DND-41 (cell line): Measurements from ENCODE around the gene VAV2.

Source experiments
- ATAC-seq: fragments of 200-7000 bp; cut with Tn5 transposase; 3 replicates; pipeline ENCODE4 v1.9.1; 2021; ENCODE audit warnings: low read depth; ENCODE audit not compliant: insufficient read depth
- DNase-seq: peaks from one replicate; pipeline ENCODE4 v3.0.0-alpha.2; 2020
- H2AFZ ChIP-seq: 2 replicates; pipeline ENCODE4 v1.6.0; 2012; ENCODE audit warnings: low read depth, low read length
- H3K27ac ChIP-seq: 2 replicates; pipeline ENCODE4 v1.5.1; 2012; ENCODE audit warnings: low read length, inconsistent platforms
- H3K27me3 ChIP-seq: fragments of 200-600 bp; sonication (generic); 2 replicates; pipeline ENCODE4 v1.6.0; 2012; ENCODE audit warnings: low read length, mild to moderate bottlenecking, inconsistent platforms; ENCODE audit not compliant: insufficient read depth, poor library complexity
- H3K36me3 ChIP-seq: 2 replicates; pipeline ENCODE4 v1.5.1; 2012; ENCODE audit warnings: low read length, inconsistent platforms; ENCODE audit not compliant: insufficient read depth
- H3K4me1 ChIP-seq: 2 replicates; pipeline ENCODE4 v1.5.1; 2012; ENCODE audit warnings: mild to moderate bottlenecking, low read length; ENCODE audit not compliant: insufficient read depth
- H3K4me2 ChIP-seq: 2 replicates; pipeline ENCODE4 v1.6.0; 2012; ENCODE audit warnings: mild to moderate bottlenecking, moderate library complexity, low read length, inconsistent platforms; ENCODE audit not compliant: insufficient read depth
- H3K4me3 ChIP-seq, 2 experiments: fragments of 200-600 bp in 1 of 2; shearing (Covaris generic) in 1 of 2; 2 replicates each; pipeline ENCODE4 v1.5.1; 2012 to 2016; ENCODE audit warnings: inconsistent platforms in 2 of 2, low read length in 2 of 2, mild to moderate bottlenecking in 2 of 2, low read depth in 1 of 2, moderate library complexity in 1 of 2
- H3K79me2 ChIP-seq: 2 replicates; pipeline ENCODE4 v1.6.0; 2012; ENCODE audit warnings: low read length, inconsistent platforms; ENCODE audit not compliant: insufficient read depth
- H3K9ac ChIP-seq: 2 replicates; pipeline ENCODE4 v1.6.0; 2012; ENCODE audit warnings: low read depth, mild to moderate bottlenecking, inconsistent platforms, low read length, moderate library complexity
- H3K9me3 ChIP-seq: 2 replicates; pipeline ENCODE4 v1.5.1; 2012; ENCODE audit warnings: low read length, moderate library complexity, mild to moderate bottlenecking, inconsistent platforms; ENCODE audit not compliant: insufficient read depth, severe bottlenecking
- H4K20me1 ChIP-seq: 2 replicates; pipeline ENCODE4 v1.6.0; 2012; ENCODE audit warnings: low read length; ENCODE audit not compliant: insufficient read depth
- EZH2 ChIP-seq: IDR thresholded peaks from 3 replicates; pipeline ENCODE4 v1.6.1; 2012; ENCODE audit warnings: borderline replicate concordance, low read depth, mild to moderate bottlenecking, moderate library complexity, low read length, inconsistent platforms; ENCODE audit not compliant: severe bottlenecking
- TF ChIP-seq, protein P1 (sequence below): IDR thresholded peaks from 2 replicates; pipeline ENCODE4 v1.5.1; 2012; ENCODE audit warnings: borderline replicate concordance, low read length, moderate library complexity, mild to moderate bottlenecking; ENCODE audit not compliant: poor library complexity, severe bottlenecking; ENCODE audit errors: extremely low read depth

The VAV2 gene

DNA sequence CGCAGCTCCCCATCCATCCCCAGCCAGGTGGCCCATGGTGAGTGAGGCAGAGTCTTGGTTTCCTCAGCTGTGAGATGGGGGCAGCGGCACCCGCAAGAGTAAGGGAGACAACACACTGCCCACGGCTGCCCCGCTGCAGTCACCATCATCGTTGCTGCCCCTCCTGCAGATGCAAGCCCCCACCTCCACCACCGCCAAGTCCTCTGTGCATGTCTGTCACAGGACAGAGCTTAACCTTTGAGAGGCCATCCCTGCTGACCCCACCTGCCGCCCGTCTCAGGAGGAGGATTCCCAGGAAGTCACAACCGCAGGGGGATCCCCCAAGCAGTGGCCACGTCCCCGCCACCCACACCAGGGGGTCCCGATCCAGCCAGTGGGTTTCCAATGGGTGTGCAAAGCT lies 113.7 kb downstream of the VAV2 start:
- Histone ChIP-seq H3K4me3 (no peak overlapping the region), H3K27me3 (no peaks in the 10 kb centered on the region), H3K36me3 (no peaks in the 10 kb centered on the region), H4K20me1 (no peaks in the 10 kb centered on the region), H3K9ac (no peak overlapping the region), H3K4me2 (no peak overlapping the region), H2AFZ (no peak overlapping the region), H3K9me3 (no peaks in the 10 kb centered on the region), H3K79me2 (no peaks in the 10 kb centered on the region), H3K4me1 (no peaks in the 10 kb centered on the region), H3K27ac (no peak overlapping the region)
- ATAC-seq (no peak), DNase-seq (no peak)
- TF ChIP-seq EZH2, result no peak
- TF ChIP-seq, protein P1, sequence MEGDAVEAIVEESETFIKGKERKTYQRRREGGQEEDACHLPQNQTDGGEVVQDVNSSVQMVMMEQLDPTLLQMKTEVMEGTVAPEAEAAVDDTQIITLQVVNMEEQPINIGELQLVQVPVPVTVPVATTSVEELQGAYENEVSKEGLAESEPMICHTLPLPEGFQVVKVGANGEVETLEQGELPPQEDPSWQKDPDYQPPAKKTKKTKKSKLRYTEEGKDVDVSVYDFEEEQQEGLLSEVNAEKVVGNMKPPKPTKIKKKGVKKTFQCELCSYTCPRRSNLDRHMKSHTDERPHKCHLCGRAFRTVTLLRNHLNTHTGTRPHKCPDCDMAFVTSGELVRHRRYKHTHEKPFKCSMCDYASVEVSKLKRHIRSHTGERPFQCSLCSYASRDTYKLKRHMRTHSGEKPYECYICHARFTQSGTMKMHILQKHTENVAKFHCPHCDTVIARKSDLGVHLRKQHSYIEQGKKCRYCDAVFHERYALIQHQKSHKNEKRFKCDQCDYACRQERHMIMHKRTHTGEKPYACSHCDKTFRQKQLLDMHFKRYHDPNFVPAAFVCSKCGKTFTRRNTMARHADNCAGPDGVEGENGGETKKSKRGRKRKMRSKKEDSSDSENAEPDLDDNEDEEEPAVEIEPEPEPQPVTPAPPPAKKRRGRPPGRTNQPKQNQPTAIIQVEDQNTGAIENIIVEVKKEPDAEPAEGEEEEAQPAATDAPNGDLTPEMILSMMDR, result no peak

DNA sequence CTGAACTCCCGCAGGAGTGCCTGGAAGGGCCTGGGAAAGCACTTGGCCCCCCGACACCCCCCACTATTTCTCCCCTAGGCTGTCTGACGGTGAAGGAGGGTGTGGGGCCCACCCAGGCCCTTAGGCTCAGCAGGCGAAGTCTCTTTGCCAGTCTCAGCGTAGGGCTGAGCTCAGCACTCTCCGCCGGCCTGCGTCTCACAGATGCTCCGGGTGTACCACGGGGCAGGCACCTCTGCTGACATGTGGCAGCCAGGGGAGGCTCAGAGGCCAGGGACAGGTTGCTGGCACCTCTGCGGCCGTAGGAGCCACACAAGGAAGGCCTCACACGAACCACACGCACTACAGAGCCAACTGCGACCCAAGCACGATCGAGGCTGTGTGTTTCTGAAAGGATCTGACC lies 114.2 kb downstream of the VAV2 start:
- Histone ChIP-seq H2AFZ (no peak overlapping the region), H3K9me3 (no peaks in the 10 kb centered on the region), H3K36me3 (no peaks in the 10 kb centered on the region), H4K20me1 (no peaks in the 10 kb centered on the region), H3K27me3 (no peaks in the 10 kb centered on the region), H3K4me1 (no peaks in the 10 kb centered on the region), H3K4me2 (no peak overlapping the region), H3K9ac (no peak overlapping the region), H3K79me2 (no peaks in the 10 kb centered on the region), H3K27ac (no peak overlapping the region), H3K4me3 (no peak overlapping the region)
- DNase-seq, result no peak
- no peak for ATAC-seq
- TF ChIP-seq EZH2, result no peak
- TF ChIP-seq, protein P1, result no peak

DNA sequence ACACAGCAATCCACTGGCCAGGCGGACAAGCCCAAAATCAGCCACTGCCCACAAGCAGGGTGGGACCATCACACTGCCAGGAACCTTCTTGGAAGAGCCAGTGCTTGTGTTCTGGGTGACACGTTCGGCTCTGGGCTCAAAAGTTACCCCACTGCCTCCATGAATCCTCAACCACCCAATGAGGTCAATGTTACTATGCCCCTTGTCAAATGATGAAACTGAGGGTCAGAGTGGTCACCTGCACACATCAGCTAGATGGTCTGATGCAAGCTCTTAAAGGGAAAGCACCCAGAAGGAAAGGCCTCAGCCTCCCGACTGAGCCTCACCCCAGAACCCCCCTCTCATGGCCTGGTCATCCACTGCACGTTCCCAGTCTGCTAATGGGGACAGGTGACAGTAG lies 114.8 kb downstream of the VAV2 start:
- no peak overlapping the region for H3K27ac ChIP-seq

DNA sequence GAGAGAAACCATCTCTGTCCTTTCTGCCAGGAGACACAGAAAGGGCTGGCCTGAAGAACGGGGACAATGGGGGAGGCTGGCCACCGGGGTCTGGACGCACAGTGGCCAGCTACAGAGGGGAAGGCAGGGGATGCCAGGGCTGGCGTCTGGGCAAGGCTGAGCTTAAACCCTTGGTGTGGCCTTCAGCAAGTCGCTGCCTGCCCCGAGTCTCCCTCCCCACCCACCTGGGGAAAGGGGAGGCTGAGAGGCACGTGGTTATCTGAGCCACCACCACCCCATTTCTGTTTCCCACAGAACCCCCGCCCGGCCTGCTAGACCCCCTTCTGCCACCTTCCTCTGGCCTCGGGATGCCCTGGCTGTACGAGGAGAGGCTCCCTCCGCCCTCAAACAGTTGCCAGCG lies 115.3 kb downstream of the VAV2 start:
- Histone ChIP-seq H3K4me3 (no peak overlapping the region), H3K79me2 (no peaks in the 10 kb centered on the region), H3K27ac (no peak overlapping the region), H3K27me3 (no peaks in the 10 kb centered on the region), H3K9me3 (no peaks in the 10 kb centered on the region), H3K4me1 (no peaks in the 10 kb centered on the region), H3K9ac (no peak overlapping the region), H2AFZ (no peak overlapping the region), H3K36me3 (no peaks in the 10 kb centered on the region), H3K4me2 (no peak overlapping the region), H4K20me1 (no peaks in the 10 kb centered on the region)
- no peak for DNase-seq
- ATAC-seq, result no peak
- TF ChIP-seq, protein P1, result no peak
- no peak for TF ChIP-seq EZH2

More for the DNA sequence above, 114.8 kb downstream of the VAV2 start:
- TF ChIP-seq, protein P1, result no peak
- TF ChIP-seq EZH2, result no peak
- Histone ChIP-seq H3K4me3 (no peak overlapping the region), H3K4me1 (no peaks in the 10 kb centered on the region), H3K9me3 (no peaks in the 10 kb centered on the region), H2AFZ (no peak overlapping the region), H3K9ac (no peak overlapping the region), H3K27me3 (no peaks in the 10 kb centered on the region), H4K20me1 (no peaks in the 10 kb centered on the region), H3K4me2 (no peak overlapping the region), H3K79me2 (no peaks in the 10 kb centered on the region), H3K36me3 (no peaks in the 10 kb centered on the region)
- DNase-seq (no peak), ATAC-seq (no peak)
